Measurements from ENCODE around the gene LRP6.

LRP6 gene

GRCh38 chr12:12171991-12172511 is 94.8 kb downstream of the LRP6 start:
- CTCF ChIA-PET = no interaction called here
- DNase-seq (ENCODE audit: extremely low spot score) = no peak

GRCh38 chr12:12167847-12168246 is 99.0 kb downstream of the LRP6 start:
- DNase-seq (ENCODE audit: extremely low spot score) = no peak
- TF ChIP-seq FOXM1 (IDR thresholded peaks at IDR 0.05; ENCODE audit: borderline replicate concordance) (no peak), FOXA1 (IDR thresholded peaks at IDR 0.05) (no peak), HDGF (IDR thresholded peaks at IDR 0.05; ENCODE audit: borderline replicate concordance) (no peak), SUZ12 (IDR thresholded peaks at IDR 0.05) (no peak), ZNF384 (IDR thresholded peaks at IDR 0.05) (no peak)
- ChIA-PET POLR2A (no interaction called here), CTCF (no interaction called here)

More at GRCh38 chr12:12171991-12172511, 94.8 kb downstream of the LRP6 start:
- no peak for TF ChIP-seq PKNOX1 (IDR thresholded peaks at IDR 0.05)
- TF ChIP-seq FOXA1 (IDR thresholded peaks at IDR 0.05) = no peak
- POLR2A ChIA-PET = interaction anchor here (1.7 kb wide), 1 partner anchor 10 kb away, joined by 4 read pairs; no protein-coding TSS in a partner anchor

GRCh38 chr12:12166751-12167150 is 100.1 kb downstream of the LRP6 start:
- no peak for DNase-seq (ENCODE audit: extremely low spot score)
- POLR2A ChIA-PET = no interaction called here
- CTCF ChIA-PET = interaction anchor here (1.1 kb wide), 1 partner anchor 13 kb away, joined by 4 read pairs; no protein-coding TSS in a partner anchor
- TF ChIP-seq FOXK2 (IDR thresholded peaks at IDR 0.05) (no peak), SUZ12 (IDR thresholded peaks at IDR 0.05) (no peak)

- ChIA-PET POLR2A (no interaction called here), CTCF (no interaction called here)
- TF ChIP-seq PKNOX1 (IDR thresholded peaks at IDR 0.05) (no peak), SP1 (IDR thresholded peaks at IDR 0.05) (no peak), ZNF384 (IDR thresholded peaks at IDR 0.05) (no peak), FOXM1 (IDR thresholded peaks at IDR 0.05; ENCODE audit: borderline replicate concordance) (no peak), LEF1 (IDR thresholded peaks at IDR 0.05; ENCODE audit: borderline replicate concordance) (no peak), L3MBTL2 (conservative IDR thresholded peaks at IDR 0.05) (no peak)
- no peak for DNase-seq (ENCODE audit: extremely low spot score)
Observed at GRCh38 chr12:12159988-12160387, 106.9 kb downstream of the LRP6 start.

GRCh38 chr12:12158858-12159257 is 108.0 kb downstream of the LRP6 start:
- TF ChIP-seq FOXA1 (IDR thresholded peaks at IDR 0.05) = no peak
- TF ChIP-seq ZNF384 (IDR thresholded peaks at IDR 0.05) = no peak
- TF ChIP-seq ELF4 (IDR thresholded peaks at IDR 0.05) = no peak
- TF ChIP-seq SUZ12 (IDR thresholded peaks at IDR 0.05) = no peak
- TF ChIP-seq NFRKB (IDR thresholded peaks at IDR 0.05) = no peak
- no peak for TF ChIP-seq LEF1 (IDR thresholded peaks at IDR 0.05; ENCODE audit: borderline replicate concordance)
- TF ChIP-seq HDGF (IDR thresholded peaks at IDR 0.05; ENCODE audit: borderline replicate concordance) = no peak
- ChIA-PET CTCF (no interaction called here), POLR2A (no interaction called here)
- no peak for DNase-seq (ENCODE audit: extremely low spot score)

- DNase-seq (ENCODE audit: extremely low spot score) = no peak
- TF ChIP-seq SP1 (IDR thresholded peaks at IDR 0.05) = no peak
- no peak for TF ChIP-seq ELF4 (IDR thresholded peaks at IDR 0.05)
- CTCF ChIA-PET = no interaction called here
- POLR2A ChIA-PET = no interaction called here
Observed at GRCh38 chr12:12157424-12157823, 109.4 kb downstream of the LRP6 start.

GRCh38 chr12:12156828-12157227 is 110.0 kb downstream of the LRP6 start:
- TF ChIP-seq TARDBP (IDR thresholded peaks at IDR 0.05) = no peak
- no peak for TF ChIP-seq ELF4 (IDR thresholded peaks at IDR 0.05)
- no peak for TF ChIP-seq SP1 (IDR thresholded peaks at IDR 0.05)
- TF ChIP-seq NFRKB (IDR thresholded peaks at IDR 0.05) = no peak
- TF ChIP-seq FOXA1 (IDR thresholded peaks at IDR 0.05) = no peak
- no peak for TF ChIP-seq BHLHE40 (IDR thresholded peaks at IDR 0.05; ENCODE audit: borderline replicate concordance)
- no peak for TF ChIP-seq PKNOX1 (IDR thresholded peaks at IDR 0.05)
- no peak for TF ChIP-seq FOXM1 (IDR thresholded peaks at IDR 0.05; ENCODE audit: borderline replicate concordance)
- no peak for TF ChIP-seq ZNF384 (IDR thresholded peaks at IDR 0.05)
- no peak for TF ChIP-seq ARNT (IDR thresholded peaks at IDR 0.05)
- no peak for TF ChIP-seq CTBP1 (IDR thresholded peaks at IDR 0.05; ENCODE audit: borderline replicate concordance)
- no peak for TF ChIP-seq SUZ12 (IDR thresholded peaks at IDR 0.05)
- no peak for TF ChIP-seq L3MBTL2 (conservative IDR thresholded peaks at IDR 0.05)
- TF ChIP-seq LEF1 (IDR thresholded peaks at IDR 0.05; ENCODE audit: borderline replicate concordance) = no peak
- no peak for TF ChIP-seq HDGF (IDR thresholded peaks at IDR 0.05; ENCODE audit: borderline replicate concordance)
- TF ChIP-seq FOXK2 (IDR thresholded peaks at IDR 0.05) = no peak
- no peak for DNase-seq (ENCODE audit: extremely low spot score)
- ChIA-PET CTCF (no interaction called here), POLR2A (no interaction called here)

- ChIA-PET POLR2A (no interaction called here), CTCF (no interaction called here)
- no peak for TF ChIP-seq ELF4 (IDR thresholded peaks at IDR 0.05)
- TF ChIP-seq TARDBP (IDR thresholded peaks at IDR 0.05) = no peak
- TF ChIP-seq PKNOX1 (IDR thresholded peaks at IDR 0.05) = no peak
- no peak for TF ChIP-seq SP1 (IDR thresholded peaks at IDR 0.05)
- TF ChIP-seq L3MBTL2 (conservative IDR thresholded peaks at IDR 0.05) = no peak
- no peak for TF ChIP-seq SUZ12 (IDR thresholded peaks at IDR 0.05)
- no peak for TF ChIP-seq NFRKB (IDR thresholded peaks at IDR 0.05)
- TF ChIP-seq FOXA1 (IDR thresholded peaks at IDR 0.05) = no peak
- no peak for TF ChIP-seq FOXK2 (IDR thresholded peaks at IDR 0.05)
- no peak for TF ChIP-seq ARNT (IDR thresholded peaks at IDR 0.05)
- TF ChIP-seq BHLHE40 (IDR thresholded peaks at IDR 0.05; ENCODE audit: borderline replicate concordance) = no peak
- no peak for TF ChIP-seq ZNF384 (IDR thresholded peaks at IDR 0.05)
- TF ChIP-seq LEF1 (IDR thresholded peaks at IDR 0.05; ENCODE audit: borderline replicate concordance) = no peak
- DNase-seq (ENCODE audit: extremely low spot score) = no peak
Observed at GRCh38 chr12:12156116-12156515, 110.7 kb downstream of the LRP6 start.

All from HEK293T (cell line).